ENCODE data around the gene ARHGEF25.

- TF ChIP-seq CTCF (IDR thresholded peaks at IDR 0.05; ENCODE audit: insufficient read depth, low read length) (no peak), GABPA (IDR thresholded peaks at IDR 0.05; ENCODE audit: low read depth) (no peak), POLR2AphosphoS5 (IDR thresholded peaks at IDR 0.05; ENCODE audit: low read depth) (no peak)
Measured at GRCh38 chr12:57584050-57584449, 27.2 kb upstream of the ARHGEF25 start.

Data from HL-60 (cell line).